HG02870 (cell line): ENCODE data around the gene DENND6B.
A peak's percentile ranks its signal among the peaks of the same experiment; 100 is the strongest.

Source experiments
- ATAC-seq: cut with Tn5 transposase; IDR thresholded peaks from one replicate; pipeline ENCODE4 v1.9.1; 2021; ENCODE audit warnings: mild to moderate bottlenecking, moderate library complexity; ENCODE audit not compliant: unreplicated experiment

DENND6B gene

DNA sequence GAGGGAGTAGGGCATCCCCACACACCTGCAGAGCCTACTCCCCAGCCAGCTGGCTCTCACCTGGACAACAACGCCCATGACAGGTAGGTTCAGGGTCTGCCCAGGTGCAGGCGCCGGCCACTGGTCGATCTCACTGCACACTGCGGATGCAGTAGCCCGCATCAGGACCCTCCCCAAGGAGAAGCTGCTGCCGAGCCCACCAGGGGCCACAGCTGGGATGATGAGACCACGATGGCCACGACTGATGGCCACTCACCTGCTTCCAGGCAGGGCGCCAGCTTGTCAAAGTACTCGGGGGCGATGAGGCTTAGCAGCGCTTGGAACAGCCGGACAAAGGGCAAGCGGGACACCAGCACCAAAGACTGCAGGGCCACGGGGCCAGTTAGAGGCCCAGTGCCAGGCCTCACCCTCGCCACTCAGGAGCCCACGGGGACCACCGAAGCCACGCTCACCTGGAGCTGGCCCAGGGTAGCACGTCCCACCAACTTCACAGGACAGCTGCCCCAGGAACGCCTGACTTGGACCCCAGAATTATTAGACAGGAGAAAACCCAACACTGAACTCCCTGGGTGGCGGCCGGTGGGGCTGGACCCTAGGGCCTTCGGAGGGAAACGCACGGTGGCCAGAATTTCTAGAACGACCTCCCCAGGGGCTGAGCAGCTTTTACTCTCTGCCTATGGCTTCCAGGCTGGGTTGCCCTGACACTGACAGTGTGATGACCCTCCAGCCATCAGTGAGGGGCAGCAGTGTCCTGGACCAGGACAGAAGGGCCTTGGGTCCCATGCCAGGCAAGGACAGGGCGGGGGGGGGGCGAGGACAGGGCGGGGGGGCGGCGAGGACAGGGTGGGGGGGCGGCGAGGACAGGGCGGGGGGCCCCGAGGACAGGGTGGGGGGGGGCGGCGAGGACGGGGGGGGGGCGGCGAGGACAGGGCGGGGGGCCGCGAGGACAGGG, 10.4 kb downstream of the DENND6B start:
- no peak for ATAC-seq

DNA sequence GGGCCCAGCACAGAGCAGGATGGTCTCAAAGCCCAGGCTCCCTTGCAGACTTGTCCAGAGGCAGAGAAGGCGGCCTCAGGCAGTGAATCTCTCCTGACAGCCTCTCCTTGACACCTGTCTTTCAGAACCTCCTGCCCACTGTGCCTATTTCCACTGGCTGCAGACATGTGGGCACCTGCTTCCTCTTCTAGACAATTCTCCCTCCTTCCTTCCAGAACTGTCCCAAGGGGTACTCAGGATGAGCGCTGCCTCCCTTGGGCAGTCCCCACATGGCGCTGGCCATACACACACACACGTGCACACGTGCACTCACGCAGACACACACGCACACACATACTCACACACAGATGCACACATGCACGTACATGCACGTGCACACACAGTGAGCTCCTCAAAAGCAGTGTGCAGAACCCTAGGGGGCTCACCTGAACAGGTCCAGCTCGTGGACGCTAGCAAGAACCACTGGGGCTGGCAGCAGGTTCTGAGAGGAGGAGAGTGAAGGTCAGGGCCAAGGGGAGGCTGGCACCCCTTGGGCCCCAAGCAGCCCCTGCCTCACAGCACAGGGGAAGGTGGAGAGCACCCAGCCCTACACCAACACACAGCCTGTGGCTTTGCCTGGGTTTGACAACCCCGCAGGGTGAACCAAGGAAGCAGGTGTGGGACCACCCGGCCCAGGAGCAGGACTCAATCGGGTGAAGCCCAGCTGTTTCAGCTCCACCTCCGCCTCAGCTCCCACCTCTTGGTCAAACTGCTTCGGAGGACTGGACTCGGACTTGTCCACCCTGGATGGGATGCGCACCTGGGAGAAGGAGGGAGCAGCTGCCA, 11.3 kb downstream of the DENND6B start:
- ATAC-seq: no peak

DNA sequence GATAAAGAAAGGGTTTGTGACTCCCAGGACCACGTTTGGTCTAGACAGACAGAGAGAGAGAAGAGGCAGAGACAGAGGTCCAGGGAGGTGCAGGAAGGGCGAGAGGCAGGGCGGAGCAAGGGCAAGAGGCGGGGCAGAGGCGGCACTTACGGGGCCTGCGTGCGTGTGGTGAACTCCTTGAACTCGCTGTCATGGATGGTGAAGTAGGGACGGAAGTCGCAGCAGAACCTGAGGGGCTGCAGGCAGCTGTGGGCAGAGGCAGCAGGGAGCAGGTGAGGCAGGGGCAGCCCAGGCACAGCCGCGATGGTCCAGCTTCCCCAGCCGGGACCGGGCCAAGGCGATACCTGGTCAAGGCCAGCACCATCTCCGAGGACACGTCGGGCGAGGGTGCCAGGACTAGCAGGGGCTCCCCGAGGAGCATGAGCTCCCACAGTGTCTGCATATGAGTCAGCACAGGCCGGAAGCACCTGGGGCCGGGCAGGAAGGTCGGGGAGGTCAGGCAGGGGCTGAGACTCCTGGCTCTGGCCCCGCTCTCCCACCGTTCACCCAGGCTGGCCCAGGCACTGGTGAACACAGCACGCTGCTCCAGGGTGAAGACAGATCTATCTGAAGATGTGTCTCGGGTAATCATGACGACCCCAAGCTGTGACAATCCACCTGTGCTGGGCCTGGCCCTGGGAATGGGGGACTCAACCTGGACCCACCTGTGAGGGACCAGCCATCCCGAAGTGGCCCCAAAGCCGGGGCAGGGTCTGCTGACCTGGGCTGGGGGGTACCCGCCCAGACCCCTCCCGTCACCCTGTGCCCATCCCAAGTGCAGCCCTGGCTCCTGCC, 12.1 kb downstream of the DENND6B start:
- ATAC-seq: peak; percentile 77

DNA sequence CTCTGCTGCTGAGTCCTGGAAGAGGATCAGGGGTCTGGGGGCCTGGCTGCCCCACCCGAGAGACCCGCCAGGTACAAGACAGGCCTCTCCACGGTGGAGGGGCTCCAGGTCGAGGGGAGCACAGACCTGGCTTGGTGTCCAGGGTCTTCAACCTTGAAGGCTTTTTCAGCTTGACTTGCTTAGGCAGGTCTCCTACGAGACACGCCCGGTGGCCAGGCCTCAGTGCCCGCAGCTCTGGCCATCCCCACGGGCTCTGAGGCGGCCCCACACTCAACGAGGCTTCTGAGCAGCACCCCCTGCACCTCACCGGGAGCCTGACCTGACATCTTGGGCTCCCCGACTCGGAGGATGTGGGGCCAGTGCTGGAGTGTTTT, 12.7 kb downstream of the DENND6B start:
- no peak for ATAC-seq

DNA sequence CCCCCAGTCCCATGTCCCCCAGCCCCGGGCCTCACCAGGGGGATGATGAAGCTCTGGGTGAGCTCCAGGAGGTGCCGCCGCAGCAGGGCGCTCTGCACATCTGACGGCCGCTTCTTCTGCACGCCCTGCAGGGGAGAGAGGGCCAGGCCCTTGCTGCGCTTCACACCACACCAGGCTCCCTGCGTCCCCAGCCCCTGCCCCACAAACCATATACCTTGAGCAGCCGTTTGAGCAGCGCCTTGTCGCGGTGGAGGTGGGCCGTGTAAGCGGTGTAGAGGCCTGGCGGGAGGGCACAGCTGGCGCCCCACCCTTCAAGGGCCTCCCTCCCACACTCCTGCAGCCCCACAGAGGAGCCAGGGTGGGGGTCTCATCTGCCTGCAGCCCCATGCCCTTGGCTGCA, 13.2 kb downstream of the DENND6B start:
- no peak for ATAC-seq

- ATAC-seq: no peak
These were observed 13.8 kb downstream of the DENND6B start for GRCh38 chr22:50313021-50313420.

GRCh38 chr22:50312371-50312770, 14.4 kb downstream of the DENND6B start:
- no peak for ATAC-seq

GRCh38 chr22:50311606-50312351, 15.0 kb downstream of the DENND6B start:
- no peak for ATAC-seq

- no peak for ATAC-seq
These were observed 15.8 kb downstream of the DENND6B start for GRCh38 chr22:50310949-50311444.

DNA sequence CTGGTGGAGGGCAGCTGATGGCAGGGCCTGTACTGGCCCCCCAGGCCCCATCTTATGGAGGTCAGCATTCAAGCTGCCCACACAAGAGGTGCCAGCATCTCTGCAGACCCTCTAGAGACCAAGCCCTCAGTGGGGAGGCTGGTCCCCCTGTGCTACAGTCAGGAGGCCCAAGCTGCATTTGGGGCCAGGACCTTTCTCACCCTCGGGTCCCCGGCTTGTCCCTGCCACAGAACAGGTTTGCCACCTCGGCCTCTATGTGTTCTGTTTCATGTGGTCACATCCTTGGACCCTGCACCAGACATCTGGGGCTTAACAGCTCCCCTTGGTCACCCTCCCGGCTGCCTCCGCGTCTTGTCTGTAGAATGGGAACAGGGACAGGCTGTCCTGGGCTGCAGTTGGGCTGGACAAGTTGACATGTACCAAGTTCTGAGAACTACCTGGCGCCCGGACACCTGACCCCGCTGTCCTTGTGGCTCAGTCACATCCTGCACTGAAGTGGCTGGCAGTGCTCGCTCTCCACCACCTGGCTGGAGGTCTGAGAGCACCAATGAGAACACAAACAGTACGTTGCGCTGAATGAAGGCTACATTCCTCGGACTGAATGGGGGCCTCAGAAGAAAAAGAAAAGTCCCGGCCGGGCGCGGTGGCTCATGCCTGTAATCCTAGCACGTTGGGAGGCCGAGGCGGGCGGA, 16.6 kb downstream of the DENND6B start:
- no peak for ATAC-seq

- ATAC-seq: no peak
These were observed 17.2 kb downstream of the DENND6B start for GRCh38 chr22:50309601-50309991.

DNA sequence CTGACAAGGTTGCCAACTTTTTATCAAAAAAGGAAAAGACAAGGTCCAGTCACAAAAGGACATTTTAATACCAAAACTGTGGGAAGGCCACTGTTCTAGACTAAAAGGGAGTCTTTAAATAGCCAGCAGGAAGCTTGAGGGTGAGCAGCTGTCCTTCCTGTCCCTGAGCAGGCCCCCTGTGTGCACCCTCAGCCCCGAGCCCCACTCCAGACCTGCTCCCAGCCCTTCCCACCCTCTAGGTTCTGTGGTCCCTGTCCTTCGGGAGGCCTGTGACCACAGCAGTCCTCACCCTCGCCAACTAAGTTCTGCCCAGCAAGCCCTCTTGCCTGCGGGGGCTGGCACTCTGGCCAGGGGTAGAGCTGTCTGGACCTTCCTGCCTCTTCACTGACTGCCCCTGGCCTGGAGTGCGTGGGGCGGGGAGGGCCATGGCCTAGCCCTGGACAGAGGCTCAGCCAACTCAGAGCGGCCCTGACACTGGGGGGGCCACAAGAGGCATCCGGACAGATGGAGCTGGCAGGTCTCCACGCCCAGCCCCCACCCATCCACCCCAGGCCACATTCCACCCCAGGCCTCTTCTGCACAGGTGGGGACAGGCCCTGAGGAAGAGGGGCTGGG, 17.7 kb downstream of the DENND6B start:
- ATAC-seq: no peak

- ATAC-seq: no peak
These were observed 18.2 kb downstream of the DENND6B start for GRCh38 chr22:50308597-50308935.

- ATAC-seq: no peak
These were observed 18.8 kb downstream of the DENND6B start for GRCh38 chr22:50307890-50308596.

GRCh38 chr22:50306753-50307749, 19.8 kb downstream of the DENND6B start, which contains the start of gene PLXNB2:
TSS of gene PLXNB2 (minus strand) at chr22:50307646. CDS start at chr22:50290584, 17,062 bp downstream.
- no peak for ATAC-seq

DNA sequence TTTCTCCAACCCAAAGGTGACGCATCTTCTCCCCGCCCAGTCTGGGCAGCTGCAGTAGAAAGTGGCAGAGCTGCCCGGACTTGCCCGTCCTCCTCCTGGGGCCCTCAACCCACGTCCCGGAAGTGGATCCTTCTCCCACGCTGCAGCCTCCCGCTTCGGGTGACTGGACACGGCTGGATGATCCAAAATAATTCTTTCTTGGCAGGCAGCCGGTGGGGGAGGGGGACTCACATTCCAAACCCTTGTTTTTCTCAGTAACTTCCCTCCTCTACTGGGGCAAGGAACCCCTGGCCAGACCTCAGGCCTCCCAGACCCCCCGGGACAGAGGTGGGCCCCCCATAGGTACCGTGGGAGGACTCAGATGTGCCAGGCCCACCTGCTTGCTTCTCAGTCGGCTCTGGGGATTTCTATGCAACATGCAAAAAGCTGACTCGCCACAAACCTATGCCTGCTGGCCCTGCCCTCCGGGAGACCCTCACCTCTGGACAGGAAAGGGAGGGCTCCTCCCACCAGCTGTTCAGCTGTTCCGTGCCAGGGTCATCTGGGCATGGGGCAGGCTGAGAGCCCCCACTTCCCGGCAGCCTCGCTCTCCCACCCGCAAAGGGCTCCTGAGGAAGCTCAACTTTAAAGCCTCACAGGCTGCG, 20.8 kb downstream of the DENND6B start:
- ATAC-seq: no peak
